ENCODE results near the gene MATN1.

- TF ChIP-seq POLR2A (IDR thresholded peaks at IDR 0.05; ENCODE audit: low read length) (no peak), GATA1 (IDR thresholded peaks at IDR 0.05; ENCODE audit: low read depth, low read length) (no peak)
These were observed 22.1 kb downstream of the MATN1 start for GRCh38 chr1:30701258-30701633.
